Astrocyte (in vitro differentiated cells and primary cell): ENCODE measurements around the gene HOXA6. TPM values are rescaled to one million over a fixed set of nuclear protein-coding genes. Genes with fewer than 3 reads are reported as not detected.

ENCODE experiments used
- DNase-seq: peaks from one replicate; pipeline ENCODE4 v3.0.0-alpha.2; 2010; ENCODE audit warnings: low read depth
- FAIRE-seq: peaks from 2 replicates; lab custom pipeline; 2011; peaks lifted over from hg19 to GRCh38; lab: Jason Lieb, UNC
- H2AFZ ChIP-seq: 2 replicates; pipeline ENCODE4 v1.6.0; 2012; ENCODE audit warnings: low read depth, low read length, inconsistent platforms
- H3K27ac ChIP-seq: 2 replicates; pipeline ENCODE4 v1.5.1; 2011; ENCODE audit warnings: low read depth, low read length, inconsistent platforms
- H3K27me3 ChIP-seq: 2 replicates; pipeline ENCODE4 v1.6.0; 2011; ENCODE audit warnings: low read length, inconsistent platforms; ENCODE audit not compliant: insufficient read depth
- H3K36me3 ChIP-seq: 2 replicates; pipeline ENCODE4 v1.5.1; 2011; ENCODE audit warnings: low read length, inconsistent platforms; ENCODE audit not compliant: insufficient read depth
- H3K4me1 ChIP-seq: 2 replicates; pipeline ENCODE4 v1.5.1; 2011; ENCODE audit warnings: low read length, inconsistent platforms; ENCODE audit not compliant: insufficient read depth
- H3K4me2 ChIP-seq: 2 replicates; pipeline ENCODE4 v1.6.0; 2012; ENCODE audit warnings: low read length, inconsistent platforms
- H3K4me3 ChIP-seq: 2 replicates; pipeline ENCODE4 v1.5.1; 2011; ENCODE audit warnings: low read depth, mild to moderate bottlenecking, low read length, inconsistent platforms; ENCODE audit not compliant: insufficient read depth
- H3K79me2 ChIP-seq: 2 replicates; pipeline ENCODE4 v1.6.0; 2012; ENCODE audit warnings: mild to moderate bottlenecking, low read length, inconsistent platforms; ENCODE audit not compliant: insufficient read depth
- H3K9ac ChIP-seq: 2 replicates; pipeline ENCODE4 v1.6.0; 2012; ENCODE audit warnings: mild to moderate bottlenecking, low read length, inconsistent platforms
- H3K9me3 ChIP-seq: 2 replicates; pipeline ENCODE4 v1.5.1; 2012; ENCODE audit warnings: low read depth, mild to moderate bottlenecking, low read length, inconsistent platforms; ENCODE audit not compliant: insufficient read depth
- H4K20me1 ChIP-seq: 2 replicates; pipeline ENCODE4 v1.6.0; 2012; ENCODE audit warnings: low read length, inconsistent platforms; ENCODE audit not compliant: insufficient read depth
- H3K27ac Mint-ChIP-seq: one replicate; pipeline ENCODE4 v1.8.0; 2021; ENCODE audit warnings: mild to moderate bottlenecking, mixed read lengths; ENCODE audit not compliant: unreplicated experiment
- H3K27me3 Mint-ChIP-seq: one replicate; pipeline ENCODE4 v1.8.0; 2021; ENCODE audit warnings: low read depth, mixed read lengths; ENCODE audit not compliant: unreplicated experiment
- H3K36me3 Mint-ChIP-seq: one replicate; pipeline ENCODE4 v1.8.0; 2021; ENCODE audit warnings: low read depth, mixed read lengths; ENCODE audit not compliant: unreplicated experiment
- H3K4me1 Mint-ChIP-seq: one replicate; pipeline ENCODE4 v1.8.0; 2021; ENCODE audit warnings: low read depth, mixed read lengths; ENCODE audit not compliant: unreplicated experiment
- H3K4me3 Mint-ChIP-seq: one replicate; pipeline ENCODE4 v1.8.0; 2021; ENCODE audit warnings: mild to moderate bottlenecking, moderate library complexity, mixed read lengths; ENCODE audit not compliant: unreplicated experiment
- H3K9me3 Mint-ChIP-seq: one replicate; pipeline ENCODE4 v1.8.0; 2021; ENCODE audit warnings: mild to moderate bottlenecking, mixed read lengths; ENCODE audit not compliant: unreplicated experiment
- EZH2 ChIP-seq: IDR thresholded peaks from 2 replicates; pipeline ENCODE4 v1.6.1; 2012; ENCODE audit warnings: mild to moderate bottlenecking, low read length, inconsistent platforms; ENCODE audit not compliant: insufficient read depth
- total RNA-seq: library from RNA; stranded (reverse); gene quantifications from 2 replicates; pipeline ENCODE4 v1.2.1, GENCODE V29; 2021
- TF ChIP-seq, protein P1 (sequence below): IDR thresholded peaks from 2 replicates; pipeline ENCODE4 v1.5.1; 2011; ENCODE audit warnings: low read depth, mild to moderate bottlenecking, inconsistent platforms, low read length, moderate library complexity; ENCODE audit not compliant: insufficient read depth

Gene HOXA6
- total RNA-seq, 1 donor from 2014 or later, result not detected

DNA sequence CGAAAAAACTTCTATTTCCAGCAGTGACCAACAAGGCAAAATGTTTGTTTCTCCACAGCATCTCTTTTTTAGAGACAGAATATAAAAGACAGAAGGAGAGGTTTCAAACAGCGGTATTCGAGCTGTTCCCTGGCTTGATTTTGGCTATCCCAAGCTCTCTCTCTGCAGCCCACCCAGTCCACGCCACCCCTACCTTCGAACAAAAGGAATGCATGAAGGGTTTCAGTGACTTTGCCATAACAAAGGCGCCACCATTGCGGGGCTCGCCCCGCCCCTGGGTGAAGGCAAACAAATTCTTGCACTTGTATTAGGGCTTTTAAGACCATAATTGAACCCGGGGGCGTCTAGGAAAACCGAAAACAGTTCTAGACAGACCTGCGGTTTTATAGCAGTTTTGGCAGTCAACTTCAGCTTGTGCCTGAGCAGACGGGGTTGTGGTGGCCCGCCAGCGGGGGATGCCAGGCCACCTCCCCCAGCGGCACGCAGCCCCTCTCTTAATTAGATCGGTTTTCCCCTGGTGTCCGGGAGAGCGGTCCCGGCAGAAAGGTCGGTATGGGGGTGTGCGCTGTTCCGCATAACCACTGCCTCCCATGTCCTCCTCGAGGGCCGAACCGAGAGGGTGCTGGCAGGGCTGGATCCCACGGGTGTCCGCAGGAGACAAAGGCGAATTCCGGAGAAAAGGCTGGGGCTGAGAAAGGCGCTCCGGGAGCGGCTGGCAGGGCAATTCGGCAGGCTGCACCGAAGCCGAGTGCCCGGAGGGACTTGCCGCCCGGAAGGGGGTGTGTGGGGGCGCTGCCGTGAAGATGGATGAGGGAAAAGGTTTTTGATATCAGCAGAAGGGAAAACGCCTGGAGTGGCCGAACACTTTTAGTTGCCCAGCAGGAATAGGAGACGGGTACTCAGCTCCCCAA is 40.2 kb upstream of the HOXA6 start:
- no peak overlapping the region for H3K9ac ChIP-seq
- no peaks in the 10 kb centered on the region for H3K79me2 ChIP-seq
- Mint-ChIP-seq H3K27me3 (peaks cover 90% of the 10 kb centered on the region), H3K4me1 (no peaks in the 10 kb centered on the region), H3K9me3 (peaks cover 24% of the 10 kb centered on the region), H3K27ac (no peak overlapping the region), H3K4me3 (peak overlapping the region; percentile 40), H3K36me3 (peaks cover 2% of the 10 kb centered on the region)
- H3K36me3 ChIP-seq, result no peaks in the 10 kb centered on the region
- peak; percentile 88 for TF ChIP-seq EZH2
- TF ChIP-seq, protein P1, sequence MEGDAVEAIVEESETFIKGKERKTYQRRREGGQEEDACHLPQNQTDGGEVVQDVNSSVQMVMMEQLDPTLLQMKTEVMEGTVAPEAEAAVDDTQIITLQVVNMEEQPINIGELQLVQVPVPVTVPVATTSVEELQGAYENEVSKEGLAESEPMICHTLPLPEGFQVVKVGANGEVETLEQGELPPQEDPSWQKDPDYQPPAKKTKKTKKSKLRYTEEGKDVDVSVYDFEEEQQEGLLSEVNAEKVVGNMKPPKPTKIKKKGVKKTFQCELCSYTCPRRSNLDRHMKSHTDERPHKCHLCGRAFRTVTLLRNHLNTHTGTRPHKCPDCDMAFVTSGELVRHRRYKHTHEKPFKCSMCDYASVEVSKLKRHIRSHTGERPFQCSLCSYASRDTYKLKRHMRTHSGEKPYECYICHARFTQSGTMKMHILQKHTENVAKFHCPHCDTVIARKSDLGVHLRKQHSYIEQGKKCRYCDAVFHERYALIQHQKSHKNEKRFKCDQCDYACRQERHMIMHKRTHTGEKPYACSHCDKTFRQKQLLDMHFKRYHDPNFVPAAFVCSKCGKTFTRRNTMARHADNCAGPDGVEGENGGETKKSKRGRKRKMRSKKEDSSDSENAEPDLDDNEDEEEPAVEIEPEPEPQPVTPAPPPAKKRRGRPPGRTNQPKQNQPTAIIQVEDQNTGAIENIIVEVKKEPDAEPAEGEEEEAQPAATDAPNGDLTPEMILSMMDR, result no peak
- H3K27ac ChIP-seq, result no peak overlapping the region
- peak overlapping the region; percentile 68 for H3K4me2 ChIP-seq
- H4K20me1 ChIP-seq, result peaks cover 20% of the 10 kb centered on the region
- DNase-seq (no peak), FAIRE-seq (no peak)
- peaks cover 6% of the 10 kb centered on the region for H3K9me3 ChIP-seq
- peaks cover 97% of the 10 kb centered on the region for H3K27me3 ChIP-seq
- H2AFZ ChIP-seq, result no peak overlapping the region
- H3K4me3 ChIP-seq, result no peak overlapping the region
- H3K4me1 ChIP-seq, result peaks cover 6% of the 10 kb centered on the region

GRCh38 chr7:27186668-27187474 is 39.3 kb upstream of the HOXA6 start:
- Mint-ChIP-seq H3K4me1 (no peaks in the 10 kb centered on the region), H3K9me3 (peaks cover 24% of the 10 kb centered on the region), H3K27me3 (peaks cover 91% of the 10 kb centered on the region), H3K27ac (no peak overlapping the region), H3K36me3 (peaks cover 2% of the 10 kb centered on the region), H3K4me3 (no peak overlapping the region)
- H3K4me2 ChIP-seq, result no peak overlapping the region
- DNase-seq, result no peak
- peaks cover 6% of the 10 kb centered on the region for H3K4me1 ChIP-seq
- no peak overlapping the region for H3K27ac ChIP-seq
- no peak for TF ChIP-seq EZH2
- TF ChIP-seq, protein P1, result no peak
- H3K4me3 ChIP-seq, result no peak overlapping the region
- no peak overlapping the region for H2AFZ ChIP-seq
- peaks cover 98% of the 10 kb centered on the region for H3K27me3 ChIP-seq
- peaks cover 6% of the 10 kb centered on the region for H3K9me3 ChIP-seq
- H3K9ac ChIP-seq, result no peak overlapping the region
- FAIRE-seq, result no peak
- H3K79me2 ChIP-seq, result no peaks in the 10 kb centered on the region
- no peaks in the 10 kb centered on the region for H3K36me3 ChIP-seq
- H4K20me1 ChIP-seq, result peaks cover 20% of the 10 kb centered on the region
